Effector CD8-positive, alpha-beta T cell (primary cell): ENCODE results near the gene TNS3.

Experiments
- DNase-seq: peaks from one replicate; lab custom pipeline; 2025; lab: John Stamatoyannopoulos, UW

The TNS3 gene

GRCh38 chr7:47258798-47259197 is 323.1 kb downstream of the TNS3 start:
- no peak for DNase-seq

DNA sequence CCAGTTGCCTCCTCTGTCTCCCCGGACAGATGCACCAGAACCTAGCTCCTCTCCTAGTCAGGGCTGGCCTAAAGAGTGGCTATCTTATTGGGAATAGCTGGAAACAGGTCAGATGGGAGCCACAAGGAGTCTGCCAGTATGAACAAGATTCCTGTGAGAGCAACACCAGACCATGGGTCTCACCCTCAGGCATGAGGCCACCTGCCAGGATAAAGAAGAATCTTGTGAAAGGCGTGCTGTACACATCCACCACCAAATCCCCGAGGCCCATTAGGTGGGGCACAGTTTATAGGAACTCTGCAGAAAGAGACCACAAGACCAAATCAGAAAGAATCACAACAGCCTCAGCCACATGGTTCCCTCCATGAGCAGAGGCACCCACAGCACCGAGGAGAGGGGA is 325.9 kb downstream of the TNS3 start:
- no peak for DNase-seq

DNA sequence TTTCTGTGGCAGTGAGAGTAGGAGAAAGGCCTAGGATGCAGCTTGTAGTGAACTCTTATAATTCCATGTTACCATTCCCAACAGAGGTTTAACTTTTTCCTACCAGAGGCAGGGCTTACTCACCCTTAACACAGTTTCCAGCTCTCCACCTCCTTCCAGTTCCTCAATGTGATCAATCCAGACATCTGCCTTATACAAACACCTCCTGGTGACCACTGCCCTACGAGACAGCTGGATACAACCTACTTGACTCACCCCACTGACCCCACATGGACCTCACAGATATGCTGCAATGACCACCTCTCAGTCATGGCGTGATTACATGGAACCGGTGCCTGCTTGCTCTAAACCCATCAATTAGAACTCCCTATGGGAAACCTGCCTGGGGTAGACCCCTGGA is 326.5 kb downstream of the TNS3 start:
- DNase-seq: no peak

DNA sequence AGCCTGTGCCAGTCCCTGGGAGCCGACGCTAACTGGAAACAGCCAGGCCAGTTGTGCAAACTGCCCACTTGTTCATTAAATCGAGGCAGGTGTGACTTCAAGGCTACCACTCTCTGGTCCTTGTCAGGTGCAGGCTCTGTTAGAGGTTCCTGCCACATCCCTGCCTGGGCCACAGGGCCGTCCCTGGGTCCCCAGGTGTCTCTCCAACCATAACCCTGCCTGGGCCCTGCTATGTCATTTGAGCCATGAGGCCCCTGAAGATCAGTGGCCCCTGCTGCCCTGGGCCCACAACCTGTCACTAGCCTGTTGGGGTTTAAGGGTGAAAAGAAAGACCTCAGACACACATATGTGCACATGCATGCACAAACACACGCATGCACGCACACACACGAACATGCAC is 326.9 kb downstream of the TNS3 start:
- no peak for DNase-seq

DNA sequence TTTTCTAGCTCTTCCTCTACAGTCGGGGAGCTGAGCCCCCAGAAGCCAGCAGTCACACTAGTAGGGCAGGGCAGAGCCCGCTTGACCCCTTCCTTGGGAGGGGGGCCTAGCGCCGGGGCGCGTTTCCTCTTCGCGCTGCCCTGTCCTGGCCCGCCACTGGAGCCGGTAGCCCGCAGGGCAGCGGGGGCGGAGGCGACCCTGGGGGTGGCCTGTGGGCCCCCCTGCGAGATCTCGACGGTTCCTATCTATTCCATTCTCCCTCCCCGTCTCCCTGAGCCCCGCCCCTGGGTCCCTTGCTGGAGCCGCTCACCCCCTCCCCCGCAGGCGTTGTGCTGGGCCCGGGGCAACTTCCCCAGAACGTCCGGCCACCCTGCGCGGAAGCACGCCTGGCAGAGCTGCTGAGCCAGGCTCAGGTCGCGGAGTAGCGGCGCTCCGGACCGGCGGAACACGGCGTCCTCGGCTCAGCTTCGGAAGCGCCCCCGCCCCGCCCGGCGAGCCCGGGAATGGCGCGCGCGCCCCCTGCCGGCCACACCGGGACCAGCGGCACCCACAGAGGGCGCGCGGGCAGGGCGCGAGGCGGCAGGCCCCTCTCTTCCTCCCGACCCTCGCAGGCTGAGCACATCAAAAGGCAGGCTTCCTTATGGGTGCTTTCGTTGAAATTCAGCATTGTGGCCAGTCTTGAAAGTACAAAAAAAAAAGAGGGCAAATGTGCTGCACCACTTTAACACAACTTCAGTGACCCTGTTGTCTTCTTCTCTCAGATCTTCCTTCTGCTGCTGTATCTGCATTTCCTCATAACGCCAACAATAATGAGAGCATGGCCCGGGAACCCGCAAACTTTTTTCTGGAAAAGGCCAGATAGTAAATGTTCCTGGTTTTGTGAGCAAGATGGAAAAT is 327.6 kb downstream of the TNS3 start:
- DNase-seq: no peak

GRCh38 chr7:47253650-47254080 is 328.2 kb downstream of the TNS3 start:
- no peak for DNase-seq

GRCh38 chr7:47252675-47253074 is 329.2 kb downstream of the TNS3 start:
- no peak for DNase-seq

- no peak for DNase-seq
These were observed 332.6 kb downstream of the TNS3 start for GRCh38 chr7:47249361-47249760.

GRCh38 chr7:47248797-47249196 is 333.1 kb downstream of the TNS3 start:
- no peak for DNase-seq

DNA sequence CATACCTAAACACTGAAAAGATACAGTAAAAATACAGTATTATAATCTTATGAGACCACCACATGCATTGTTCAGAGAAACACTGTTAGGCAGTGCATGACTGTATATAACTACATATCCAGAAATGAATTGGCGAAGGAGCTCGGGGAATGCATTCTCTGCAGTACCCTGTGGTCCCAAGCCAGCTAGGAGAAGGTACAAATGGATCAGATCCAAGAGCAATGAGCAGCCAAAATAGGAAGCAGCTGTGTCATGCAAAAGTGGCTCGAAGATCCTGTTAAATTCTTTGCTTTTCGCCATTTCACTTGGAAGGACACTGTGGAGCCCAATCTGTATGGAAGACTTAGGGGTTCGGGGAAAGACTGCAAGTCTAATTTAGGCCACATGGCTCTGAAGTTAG is 334.8 kb downstream of the TNS3 start:
- no peak for DNase-seq

DNA sequence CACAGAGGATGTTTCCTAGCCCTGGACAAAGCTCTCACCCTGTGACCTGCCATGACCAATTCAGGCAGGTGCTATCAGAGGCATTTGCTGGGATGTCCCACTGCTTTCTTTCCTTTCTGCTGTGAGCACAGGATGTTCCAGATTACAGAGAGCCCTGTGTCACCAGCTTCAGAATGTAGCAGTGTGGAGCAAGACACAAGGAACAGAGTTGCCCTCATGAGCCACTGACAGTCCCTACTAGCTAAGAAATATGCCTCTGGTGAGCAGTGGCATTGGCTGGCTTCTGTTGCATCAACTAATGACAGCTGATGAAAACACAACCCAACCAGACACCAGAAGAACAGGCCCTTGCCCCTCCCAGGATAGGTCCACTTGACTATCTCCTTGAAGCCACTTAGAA is 337.2 kb downstream of the TNS3 start:
- no peak for DNase-seq

- no peak for DNase-seq
These were observed 340.5 kb downstream of the TNS3 start for GRCh38 chr7:47241112-47242065.

- DNase-seq: no peak
These were observed 341.9 kb downstream of the TNS3 start for GRCh38 chr7:47239931-47240421.

DNA sequence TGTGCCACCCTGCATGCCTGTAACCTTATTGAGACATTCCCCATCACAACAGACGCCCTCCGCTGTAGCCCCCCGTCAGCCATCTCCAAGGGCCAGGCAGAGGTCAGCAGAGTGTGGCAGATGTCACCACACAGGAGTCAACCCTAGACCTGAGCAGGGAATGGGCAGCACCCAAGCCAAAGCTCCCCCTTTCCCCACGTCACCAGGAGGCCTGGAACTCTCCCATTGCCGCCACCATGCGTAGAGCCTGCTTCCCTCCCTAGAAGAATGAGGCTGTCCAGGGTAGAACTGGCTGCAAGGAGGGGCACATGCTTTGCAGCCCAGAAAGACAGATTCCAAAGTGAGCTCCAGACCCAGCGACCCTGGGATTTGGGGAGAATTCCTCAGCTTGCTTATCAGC is 342.9 kb downstream of the TNS3 start:
- DNase-seq: no peak

- DNase-seq: no peak
These were observed 345.3 kb downstream of the TNS3 start for GRCh38 chr7:47236480-47237129.

- DNase-seq: no peak
These were observed 347.9 kb downstream of the TNS3 start for GRCh38 chr7:47233996-47234395.

DNA sequence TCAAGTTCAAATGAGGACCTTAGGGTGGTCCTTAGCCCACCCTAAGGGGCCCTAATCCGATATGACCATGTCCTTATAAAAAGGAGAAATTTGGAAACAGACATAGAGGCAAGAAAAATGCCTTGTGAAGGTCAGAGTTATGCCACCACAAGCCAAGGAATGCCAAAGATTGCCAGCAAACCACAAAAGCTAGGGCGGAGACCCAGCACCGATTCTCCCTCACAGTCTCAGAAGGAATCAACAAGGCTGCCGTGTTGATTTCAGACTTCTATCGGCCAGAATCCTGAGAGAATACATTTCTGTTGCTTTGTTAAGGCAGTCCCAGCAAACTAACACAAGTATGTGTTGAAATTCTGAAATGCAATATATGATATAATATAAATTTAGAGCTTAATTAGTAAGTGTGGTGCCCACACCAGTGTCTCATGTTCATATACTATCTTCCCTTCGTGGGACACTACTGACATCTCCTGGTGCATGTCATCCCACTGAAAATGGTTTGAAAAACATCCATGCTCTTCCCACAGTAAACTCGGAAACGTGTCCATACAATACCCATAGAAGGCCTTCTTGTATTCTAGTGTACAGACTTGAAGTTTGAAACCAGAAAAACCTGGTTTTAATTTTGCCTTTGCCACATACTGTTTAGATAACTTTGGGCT is 349.0 kb downstream of the TNS3 start:
- no peak for DNase-seq

DNA sequence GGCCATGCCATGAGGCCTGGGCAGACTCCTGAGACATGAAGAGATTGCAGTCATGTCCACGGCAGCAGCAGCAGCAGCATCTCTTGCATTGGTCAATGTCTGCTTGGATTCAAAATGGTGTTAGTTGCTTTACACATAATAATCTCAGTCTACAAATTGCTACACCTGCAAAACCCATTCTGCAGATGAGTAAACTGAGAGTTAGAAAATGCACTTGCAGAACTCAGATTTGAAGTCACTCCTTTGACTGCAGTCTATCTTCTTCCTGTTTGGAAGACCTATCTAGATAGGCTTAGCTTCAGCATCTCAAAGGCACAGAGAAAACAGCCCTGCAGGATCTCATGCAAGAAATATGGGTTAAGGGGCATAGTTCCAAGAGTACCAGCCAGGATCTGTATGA is 350.3 kb downstream of the TNS3 start:
- DNase-seq: no peak

DNA sequence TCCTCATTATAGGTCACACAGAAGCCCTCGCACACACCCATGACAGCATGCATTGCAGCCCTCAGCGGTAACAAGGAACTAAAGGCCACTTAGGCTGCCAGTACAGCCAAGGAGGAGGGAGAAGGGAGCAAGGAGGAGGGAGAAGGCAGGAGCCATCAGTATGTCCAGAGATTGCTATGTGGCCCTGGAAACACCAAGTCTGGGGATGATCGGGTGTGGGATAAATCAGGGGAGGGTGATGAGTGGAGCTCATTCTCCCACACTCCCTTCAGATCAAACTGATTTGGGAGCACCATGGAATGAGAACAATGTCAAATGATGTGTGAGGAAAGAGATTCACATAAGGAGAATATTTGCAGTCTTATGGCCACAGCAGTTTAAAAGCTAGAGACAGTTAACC is 350.9 kb downstream of the TNS3 start:
- no peak for DNase-seq

- DNase-seq: no peak
These were observed 353.4 kb downstream of the TNS3 start for GRCh38 chr7:47228386-47229014.

DNA sequence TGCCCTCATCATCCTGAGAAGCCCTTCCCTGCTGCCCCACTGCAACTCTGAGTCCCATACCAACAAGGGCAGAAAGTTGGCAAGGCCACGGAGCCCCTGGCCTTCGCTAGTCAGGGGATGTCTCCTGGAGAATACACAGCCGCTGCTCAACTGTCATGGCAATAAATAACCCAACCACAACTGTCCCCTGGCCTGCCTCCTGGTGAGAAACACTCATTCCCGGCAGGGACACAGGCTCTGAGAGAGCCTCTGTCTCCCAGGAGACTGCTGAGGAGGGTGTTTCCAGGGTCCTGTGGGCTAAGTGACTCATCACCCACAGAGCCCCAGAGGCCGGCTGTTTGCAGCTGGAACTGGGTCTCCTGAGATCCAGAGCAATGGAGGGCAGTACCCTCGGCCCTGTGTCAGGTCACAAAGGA is 354.1 kb downstream of the TNS3 start:
- DNase-seq: no peak
